HCT116 (cell line): ENCODE measurements around the gene UQCRFS1. TPM values are rescaled to one million over a fixed set of nuclear protein-coding genes. Genes with fewer than 3 reads are reported as not detected.

Experiments
- ATAC-seq: fragments of 200-7000 bp; cut with Tn5 transposase; 2 replicates; pipeline ENCODE4 v1.9.1; 2020; ENCODE audit warnings: mild to moderate bottlenecking, moderate library complexity
- BruUV-seq: library from RNA; stranded (reverse); fragments of 400-500 nt; replicated peaks from 2 replicates; lab custom pipeline; 2021; lab: Mats Ljungman, UMichigan
- CTCF ChIA-PET: fragments of 300-600 bp; sonication (Branson Sonifier 250); formaldehyde crosslinking; loops from one replicate; lab custom pipeline; 2021; ENCODE audit warnings: antibody characterized with exemption; lab: Charles Lee
- POLR2A ChIA-PET: fragments of 300-600, 350-600 bp; sonication (Branson Sonifier 250); formaldehyde crosslinking; loops from one replicate; lab custom pipeline; 2021; ENCODE audit warnings: antibody characterized with exemption; lab: Charles Lee
- RAD21 ChIA-PET, 2 experiments: fragments of 300-600 bp; sonication (Branson Sonifier 250); formaldehyde crosslinking; loops; one replicate each; lab custom pipeline; 2023; ENCODE audit warnings: low total read pairs in 2 of 2; ENCODE audit not compliant: uncharacterized antibody in 2 of 2, unreplicated experiment in 2 of 2, low non-redundant PET in 1 of 2; lab: Charles Lee
- DNase-seq: peaks from one replicate; pipeline ENCODE4 v3.0.0-alpha.2; 2010; ENCODE audit warnings: low read depth, low spot score
- H2AFZ ChIP-seq: fragments of 200-600 bp; shearing (Covaris generic), sonication (generic); 2 replicates; pipeline ENCODE4 v1.6.1; 2017; ENCODE audit warnings: low read depth, mixed run types, mixed read lengths, antibody characterized with exemption, low read length; ENCODE audit not compliant: poor library complexity, severe bottlenecking
- H3K27ac ChIP-seq: 2 replicates; pipeline ENCODE4 v1.5.1; 2012; ENCODE audit warnings: low read depth, low read length
- H3K27me3 ChIP-seq: fragments of 200-600 bp; sonication (generic); 2 replicates; pipeline ENCODE4 v1.6.1; 2016; ENCODE audit warnings: mixed run types, low read length, mixed read lengths; ENCODE audit not compliant: insufficient read depth
- H3K36me3 ChIP-seq, 2 experiments: fragments of 200-500 bp in 1 of 2; fragments of 200-600 bp in 1 of 2; sonication (Bioruptor generic) in 1 of 2; sonication (generic) in 1 of 2; 2 replicates each; pipeline versions ENCODE4 v1.5.1 to v1.6.1; 2014 to 2016; ENCODE audit warnings: low read length in 2 of 2, inconsistent platforms in 1 of 2, mixed read lengths in 1 of 2, mixed run types in 1 of 2; ENCODE audit not compliant: insufficient read depth in 2 of 2, control insufficient read depth in 1 of 2
- H3K4me1 ChIP-seq, 2 experiments: fragments of 200-600 bp in 1 of 2; sonication (generic) in 1 of 2; 2 replicates each; pipeline versions ENCODE4 v1.5.1 to v1.6.1; 2012 to 2017; ENCODE audit warnings: low read length in 2 of 2, inconsistent platforms in 1 of 2, mild to moderate bottlenecking in 1 of 2, mixed read lengths in 1 of 2, mixed run types in 1 of 2, moderate library complexity in 1 of 2; ENCODE audit not compliant: insufficient read depth in 2 of 2, control insufficient read depth in 1 of 2
- H3K4me2 ChIP-seq: fragments of 200-600 bp; sonication (generic); 2 replicates; pipeline ENCODE4 v1.6.1; 2017; ENCODE audit warnings: mixed run types, low read length, mixed read lengths
- H3K4me3 ChIP-seq, 2 experiments: fragments of 200-600 bp in 1 of 2; sonication (generic) in 1 of 2; replicated peaks in 1 of 2; 2 replicates each; pipeline ENCODE4 v1.5.1; 2011 to 2016; ENCODE audit warnings: low read length in 2 of 2, control low read depth in 1 of 2, low read depth in 1 of 2, mild to moderate bottlenecking in 1 of 2, mixed read lengths in 1 of 2, mixed run types in 1 of 2
- H3K79me2 ChIP-seq: fragments of 200-600 bp; sonication (generic); 2 replicates; pipeline ENCODE4 v1.6.1; 2017; ENCODE audit warnings: mild to moderate bottlenecking, mixed run types, low read length, moderate library complexity, mixed read lengths; ENCODE audit not compliant: insufficient read depth
- H3K9ac ChIP-seq: fragments of 200-600 bp; sonication (generic); 2 replicates; pipeline ENCODE4 v1.6.1; 2016; ENCODE audit warnings: low read length, mixed read lengths
- H3K9me2 ChIP-seq: fragments of 200-600 bp; sonication (generic), shearing (Covaris generic); 2 replicates; pipeline ENCODE4 v1.6.1; 2017; ENCODE audit warnings: mixed run types, mild to moderate bottlenecking, moderate library complexity; ENCODE audit not compliant: insufficient read depth
- H3K9me3 ChIP-seq, 2 experiments: fragments of 200-500 bp in 1 of 2; fragments of 200-600 bp in 1 of 2; sonication (Bioruptor generic) in 1 of 2; sonication (generic) in 1 of 2; 2 replicates each; pipeline ENCODE4 v1.6.1; 2014 to 2017; ENCODE audit warnings: low read length in 2 of 2, mixed read lengths in 2 of 2, inconsistent platforms in 1 of 2, low read depth in 1 of 2, mild to moderate bottlenecking in 1 of 2, mixed run types in 1 of 2, moderate library complexity in 1 of 2; ENCODE audit not compliant: control insufficient read depth in 1 of 2, insufficient read depth in 1 of 2
- H4K20me1 ChIP-seq: fragments of 200-600 bp; sonication (generic), shearing (Covaris generic); 2 replicates; pipeline ENCODE4 v1.6.1; 2017; ENCODE audit warnings: mixed run types, mild to moderate bottlenecking, moderate library complexity; ENCODE audit not compliant: insufficient read depth
- CEBPB ChIP-seq: IDR thresholded peaks from 2 replicates; pipeline ENCODE4 v1.6.1; 2012; ENCODE audit warnings: low read depth
- ELF1 ChIP-seq: IDR thresholded peaks from 2 replicates; pipeline ENCODE4 v1.6.1; 2012; ENCODE audit warnings: low read depth, borderline replicate concordance
- POLR2AphosphoS5 ChIP-seq: IDR thresholded peaks from 2 replicates; pipeline ENCODE4 v1.6.1; 2011; ENCODE audit warnings: mild to moderate bottlenecking, low read depth, low read length, moderate library complexity
- RAD21 ChIP-seq: IDR thresholded peaks from 2 replicates; pipeline ENCODE4 v1.6.1; 2012; ENCODE audit warnings: low read depth, mild to moderate bottlenecking
- REST ChIP-seq: IDR thresholded peaks from 2 replicates; pipeline ENCODE4 v1.6.1; 2012; ENCODE audit warnings: low read depth
- SIN3A ChIP-seq: IDR thresholded peaks from 2 replicates; pipeline ENCODE4 v1.6.1; 2012; ENCODE audit warnings: low read depth
- SP1 ChIP-seq: IDR thresholded peaks from 2 replicates; pipeline ENCODE4 v1.6.1; 2012; ENCODE audit warnings: low read depth
- TCF7L2 ChIP-seq: IDR thresholded peaks from 2 replicates; pipeline ENCODE4 v1.7.0; 2011; ENCODE audit warnings: borderline replicate concordance, inconsistent platforms; ENCODE audit not compliant: insufficient read depth, insufficient read length; ENCODE audit errors: extremely low read depth
- intact Hi-C: fragments of 100-400 bp; cut with micrococcal nuclease; formaldehyde crosslinking; loops from 2 replicates; pipeline ENCODE4 v1.10.0; 2022
- total RNA-seq: library from RNA; stranded (reverse); gene quantifications from one replicate; pipeline ENCODE4 v1.2.1, GENCODE V29; 2021; ENCODE audit not compliant: unreplicated experiment
- TF ChIP-seq, protein P1 (sequence below), 3 experiments: fragments of 200-600 bp in 1 of 3; sonication (generic) in 1 of 3; IDR thresholded peaks in 2 of 3; conservative IDR thresholded peaks in 1 of 3; 2 replicates each; pipeline ENCODE4 v1.5.1; 2012 to 2017; ENCODE audit warnings: low read depth in 2 of 3, low read length in 2 of 3, antibody characterized with exemption in 1 of 3, borderline replicate concordance in 1 of 3, control low read depth in 1 of 3, mild to moderate bottlenecking in 1 of 3, mixed read lengths in 1 of 3, mixed run types in 1 of 3, moderate library complexity in 1 of 3; ENCODE audit not compliant: insufficient read depth in 1 of 3
- TF ChIP-seq, protein P2 (sequence below): IDR thresholded peaks from 2 replicates; pipeline ENCODE4 v1.6.1; 2012

UQCRFS1 gene
- total RNA-seq, 1 experiment from 2014 or later: 45.8 TPM

GRCh38 chr19:29176981-29177754 is 35.8 kb downstream of the UQCRFS1 start:
- no peak for DNase-seq
- peaks cover 0 to 6% of the 10 kb centered on the region in 2 experiments; a peak in 2 of 4 replicates for H3K9me3 ChIP-seq
- TF ChIP-seq POLR2AphosphoS5 (no peak), RAD21 (no peak), SIN3A (no peak), CEBPB (no peak), SP1 (no peak), ELF1 (no peak), TCF7L2 (no peak), REST (no peak)
- TF ChIP-seq, protein P1, sequence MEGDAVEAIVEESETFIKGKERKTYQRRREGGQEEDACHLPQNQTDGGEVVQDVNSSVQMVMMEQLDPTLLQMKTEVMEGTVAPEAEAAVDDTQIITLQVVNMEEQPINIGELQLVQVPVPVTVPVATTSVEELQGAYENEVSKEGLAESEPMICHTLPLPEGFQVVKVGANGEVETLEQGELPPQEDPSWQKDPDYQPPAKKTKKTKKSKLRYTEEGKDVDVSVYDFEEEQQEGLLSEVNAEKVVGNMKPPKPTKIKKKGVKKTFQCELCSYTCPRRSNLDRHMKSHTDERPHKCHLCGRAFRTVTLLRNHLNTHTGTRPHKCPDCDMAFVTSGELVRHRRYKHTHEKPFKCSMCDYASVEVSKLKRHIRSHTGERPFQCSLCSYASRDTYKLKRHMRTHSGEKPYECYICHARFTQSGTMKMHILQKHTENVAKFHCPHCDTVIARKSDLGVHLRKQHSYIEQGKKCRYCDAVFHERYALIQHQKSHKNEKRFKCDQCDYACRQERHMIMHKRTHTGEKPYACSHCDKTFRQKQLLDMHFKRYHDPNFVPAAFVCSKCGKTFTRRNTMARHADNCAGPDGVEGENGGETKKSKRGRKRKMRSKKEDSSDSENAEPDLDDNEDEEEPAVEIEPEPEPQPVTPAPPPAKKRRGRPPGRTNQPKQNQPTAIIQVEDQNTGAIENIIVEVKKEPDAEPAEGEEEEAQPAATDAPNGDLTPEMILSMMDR (IDR thresholded peaks at IDR 0.05 in 2 of 3, conservative IDR thresholded peaks at IDR 0.05 in 1 of 3; ENCODE audit: borderline replicate concordance in 1 of 3, insufficient read depth in 1 of 3, low read depth in 2 of 3, low read length in 2 of 3): no peak
- TF ChIP-seq, protein P2, sequence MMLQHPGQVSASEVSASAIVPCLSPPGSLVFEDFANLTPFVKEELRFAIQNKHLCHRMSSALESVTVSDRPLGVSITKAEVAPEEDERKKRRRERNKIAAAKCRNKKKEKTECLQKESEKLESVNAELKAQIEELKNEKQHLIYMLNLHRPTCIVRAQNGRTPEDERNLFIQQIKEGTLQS: no peak
- no peaks in the 10 kb centered on the region for H4K20me1 ChIP-seq
- no TSS peak for BruUV-seq
- H3K9me2 ChIP-seq: no peaks in the 10 kb centered on the region
- no peak overlapping the region for H3K4me2 ChIP-seq
- RAD21 ChIA-PET: no interaction called here
- POLR2A ChIA-PET: no interaction called here
- no peaks in the 10 kb centered on the region for H3K4me1 ChIP-seq
- ATAC-seq: no peak
- intact Hi-C loops: no loop called here
- H3K9ac ChIP-seq: no peak overlapping the region
- H3K27ac ChIP-seq: no peak overlapping the region
- H2AFZ ChIP-seq: no peak overlapping the region
- H3K27me3 ChIP-seq: no peaks in the 10 kb centered on the region
- CTCF ChIA-PET: no interaction called here
- H3K79me2 ChIP-seq: no peaks in the 10 kb centered on the region
- H3K4me3 ChIP-seq: no peak overlapping the region
- no peaks in the 10 kb centered on the region for H3K36me3 ChIP-seq
